ENCODE results near the gene ZNF415. TPM values are rescaled to one million over a fixed set of nuclear protein-coding genes. Genes with fewer than 3 reads are reported as not detected.

ZNF415 gene
- total RNA-seq, 1 experiment from 2014 or later = not detected

DNA sequence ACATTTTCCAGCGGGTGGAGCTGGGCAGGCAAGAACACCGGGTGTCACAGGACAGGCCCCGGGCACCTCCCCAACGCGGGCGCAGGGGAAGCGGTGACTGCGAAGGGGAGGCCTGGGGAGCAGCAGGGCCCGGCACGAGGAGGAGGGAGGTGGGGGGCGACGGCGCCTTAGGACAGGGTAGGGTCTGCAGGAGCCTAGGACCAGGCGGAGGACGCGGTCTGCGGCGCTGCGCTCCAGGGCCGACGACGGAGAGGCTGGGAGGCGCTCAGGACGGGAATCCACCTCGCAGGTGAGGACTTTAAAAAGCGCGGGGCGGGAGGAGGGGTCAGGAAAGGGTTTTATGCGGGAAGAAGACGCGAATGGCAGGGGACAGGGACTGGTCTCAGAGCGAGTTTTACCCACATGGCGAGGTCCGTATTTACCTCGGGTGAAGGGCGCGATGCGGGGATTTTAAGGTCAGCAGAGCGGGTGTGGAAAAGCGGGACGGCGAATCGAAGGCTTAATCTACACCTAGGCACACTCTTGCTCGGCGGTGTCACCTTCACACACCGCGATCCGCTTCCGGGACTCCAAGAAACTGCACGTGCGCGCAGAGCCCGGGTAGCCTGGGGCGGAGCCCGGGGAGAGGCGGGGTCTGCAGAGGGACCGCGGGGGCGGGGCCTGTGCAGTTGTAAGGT, 74.7 kb downstream of the ZNF415 start:
- CTCF ChIA-PET = no interaction called here
- BruUV-seq (replicated peaks) = no TSS peak
- intact Hi-C loops (cut with micrococcal nuclease; ENCODE audit: unreplicated experiment) = no loop called here
- DNase-seq = no peak
- Mint-ChIP-seq H3K27me3 (ENCODE audit: unreplicated experiment) (no peaks in the 10 kb centered on the region), H3K36me3 (ENCODE audit: insufficient read depth, unreplicated experiment) (no peaks in the 10 kb centered on the region), H3K9me3 (ENCODE audit: low read depth, unreplicated experiment) (peaks cover 18% of the 10 kb centered on the region), H3K4me1 (ENCODE audit: low read depth, unreplicated experiment) (no peaks in the 10 kb centered on the region), H3K27ac (ENCODE audit: unreplicated experiment) (no peak overlapping the region), H3K4me3 (ENCODE audit: low read depth, unreplicated experiment) (no peak overlapping the region)
- TF ChIP-seq, protein P1, sequence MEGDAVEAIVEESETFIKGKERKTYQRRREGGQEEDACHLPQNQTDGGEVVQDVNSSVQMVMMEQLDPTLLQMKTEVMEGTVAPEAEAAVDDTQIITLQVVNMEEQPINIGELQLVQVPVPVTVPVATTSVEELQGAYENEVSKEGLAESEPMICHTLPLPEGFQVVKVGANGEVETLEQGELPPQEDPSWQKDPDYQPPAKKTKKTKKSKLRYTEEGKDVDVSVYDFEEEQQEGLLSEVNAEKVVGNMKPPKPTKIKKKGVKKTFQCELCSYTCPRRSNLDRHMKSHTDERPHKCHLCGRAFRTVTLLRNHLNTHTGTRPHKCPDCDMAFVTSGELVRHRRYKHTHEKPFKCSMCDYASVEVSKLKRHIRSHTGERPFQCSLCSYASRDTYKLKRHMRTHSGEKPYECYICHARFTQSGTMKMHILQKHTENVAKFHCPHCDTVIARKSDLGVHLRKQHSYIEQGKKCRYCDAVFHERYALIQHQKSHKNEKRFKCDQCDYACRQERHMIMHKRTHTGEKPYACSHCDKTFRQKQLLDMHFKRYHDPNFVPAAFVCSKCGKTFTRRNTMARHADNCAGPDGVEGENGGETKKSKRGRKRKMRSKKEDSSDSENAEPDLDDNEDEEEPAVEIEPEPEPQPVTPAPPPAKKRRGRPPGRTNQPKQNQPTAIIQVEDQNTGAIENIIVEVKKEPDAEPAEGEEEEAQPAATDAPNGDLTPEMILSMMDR (IDR thresholded peaks at IDR 0.05; ENCODE audit: unreplicated experiment) = no peak

Other genes with a start within 250 kb of the ZNF415 start
- gene ZNF320, start 235.3 kb downstream of the ZNF415 start, total RNA-seq (2022) = 2.5 and 7.8 TPM in 2 replicates
- gene ZNF888, start 209.5 kb downstream of the ZNF415 start, total RNA-seq (2022) = 25.5 and 27.0 TPM in 2 replicates
- gene ZNF816, start 170.0 kb downstream of the ZNF415 start, total RNA-seq (2022) = 16.5 and 17.5 TPM in 2 replicates
- not detected in 2 replicates for gene ERVV-1, start 119.0 kb downstream of the ZNF415 start, total RNA-seq (2022)
- not detected in 2 replicates for gene ERVV-2, start 88.2 kb downstream of the ZNF415 start, total RNA-seq (2022)
- 7.7 and 7.8 TPM in 2 replicates for gene ZNF160, start 29.5 kb downstream of the ZNF415 start, total RNA-seq (2022)
- gene ZNF347, start 26.1 kb upstream of the ZNF415 start, total RNA-seq (2022) = not detected in 2 replicates
- not detected in 2 replicates for gene ZNF665, start 60.4 kb upstream of the ZNF415 start, total RNA-seq (2022)
- not detected in 2 replicates for gene ZNF677, start 122.0 kb upstream of the ZNF415 start, total RNA-seq (2022)
- gene VN1R2, start 125.4 kb upstream of the ZNF415 start, total RNA-seq (2022) = not detected in 2 replicates
- not detected in 2 replicates for gene VN1R4, start 134.8 kb upstream of the ZNF415 start, total RNA-seq (2022)
- gene ZNF845, start 200.8 kb upstream of the ZNF415 start, total RNA-seq (2022) = 8.7 and 9.4 TPM in 2 replicates
- gene ZNF525, start 232.8 kb upstream of the ZNF415 start, total RNA-seq (2022) = 20.7 and 21.2 TPM in 2 replicates

Measured in Calu3 (cell line).